Activated naive CD4-positive, alpha-beta T cell treated with anti-CD3 and anti-CD28 coated beads for 36 hours (primary cell): ENCODE measurements around the gene KIF26B. TPM values are rescaled to one million over a fixed set of nuclear protein-coding genes. Genes with fewer than 3 reads are reported as not detected.
"Not testable (repeated sequence)": the region's sequence is repeated elsewhere in the genome, so short reads cannot be mapped to it uniquely, and the experiment has no call there.

Experiments
- CTCF ChIA-PET: fragments of 350-600 bp; sonication (Branson Sonifier 250); formaldehyde crosslinking; loops from one replicate; lab custom pipeline; 2021; ENCODE audit warnings: antibody characterized with exemption; lab: Charles Lee
- DNase-seq: peaks from one replicate; pipeline ENCODE4 v3.0.0-alpha.2; 2020
- H3K27ac Mint-ChIP-seq: one replicate; pipeline ENCODE4 v1.8.0; 2021; ENCODE audit warnings: mild to moderate bottlenecking, mixed read lengths
- H3K27me3 Mint-ChIP-seq: one replicate; pipeline ENCODE4 v1.8.0; 2021; ENCODE audit warnings: low read depth, mixed read lengths
- H3K36me3 Mint-ChIP-seq: one replicate; pipeline ENCODE4 v1.8.0; 2021; ENCODE audit warnings: low read depth, mixed read lengths
- H3K4me1 Mint-ChIP-seq: one replicate; pipeline ENCODE4 v1.8.0; 2021; ENCODE audit warnings: low read depth, mixed read lengths
- H3K4me3 Mint-ChIP-seq: one replicate; pipeline ENCODE4 v1.8.0; 2021; ENCODE audit warnings: mild to moderate bottlenecking, moderate library complexity, mixed read lengths
- H3K9me3 Mint-ChIP-seq: one replicate; pipeline ENCODE4 v1.8.0; 2021; ENCODE audit warnings: mixed read lengths
- intact Hi-C: fragments of 100-400 bp; cut with micrococcal nuclease; formaldehyde crosslinking; loops from one replicate; pipeline ENCODE4 v1.15.1; 2023
- total RNA-seq, 2 experiments: library from RNA; stranded (reverse); gene quantifications; one replicate each; pipeline ENCODE4 v1.2.3, GENCODE V29; 2021

Gene KIF26B
- total RNA-seq, 2 experiments from 2014 or later, result 0.05 TPM; not detected in 1

DNA sequence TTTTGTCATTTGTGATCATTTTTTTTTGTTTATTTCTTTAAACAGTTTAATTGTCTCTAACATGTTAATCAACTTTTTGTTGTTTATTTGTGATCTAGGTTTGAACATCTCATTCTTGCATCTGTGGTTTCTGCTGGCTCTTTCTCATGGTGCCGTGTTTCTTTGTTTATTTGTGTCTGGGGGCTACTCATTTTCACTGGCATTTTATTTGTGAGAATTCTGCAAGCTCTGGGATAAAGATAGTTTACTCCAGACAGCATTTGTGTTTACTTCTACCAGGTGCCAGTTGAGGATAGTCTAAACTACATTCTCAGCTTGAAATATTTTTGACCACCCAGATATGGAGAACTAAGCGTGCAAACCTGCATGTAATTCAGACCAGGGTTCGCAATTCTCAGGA, 508.6 kb downstream of the KIF26B start:
- Mint-ChIP-seq H3K27ac (no peak overlapping the region), H3K4me3 (no peak overlapping the region), H3K36me3 (no peaks in the 10 kb centered on the region), H3K4me1 (no peaks in the 10 kb centered on the region), H3K9me3 (no peaks in the 10 kb centered on the region), H3K27me3 (no peaks in the 10 kb centered on the region)
- no peak for DNase-seq
- CTCF ChIA-PET, result no interaction called here
- intact Hi-C loops, result no loop called here

- Mint-ChIP-seq H3K4me1 (no peaks in the 10 kb centered on the region), H3K9me3 (no peaks in the 10 kb centered on the region), H3K27ac (no peak overlapping the region), H3K27me3 (no peaks in the 10 kb centered on the region), H3K4me3 (no peak overlapping the region), H3K36me3 (no peaks in the 10 kb centered on the region)
- CTCF ChIA-PET, result no interaction called here
- no peak for DNase-seq
- intact Hi-C loops, result no loop called here
Observed at GRCh38 chr1:245663841-245664240, 509.1 kb downstream of the KIF26B start.

DNA sequence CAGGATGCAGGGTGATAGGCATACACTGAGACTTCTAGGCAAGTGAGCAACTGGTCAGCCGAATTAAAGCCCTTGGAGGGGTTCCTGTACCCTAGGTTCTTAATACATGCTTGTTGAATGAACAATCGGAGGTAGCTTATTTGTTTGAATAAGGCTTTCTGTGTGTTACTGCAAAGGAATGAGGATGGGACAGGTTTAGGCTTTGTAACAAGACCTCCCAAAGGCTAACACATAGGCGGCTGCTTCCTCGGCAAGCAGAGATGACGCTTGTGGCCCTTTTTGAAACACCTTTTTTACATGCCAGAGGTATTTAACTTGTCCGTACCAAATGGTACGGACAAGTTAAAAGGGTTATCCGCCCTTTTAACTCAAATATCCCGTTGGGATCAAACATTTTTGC, 511.6 kb downstream of the KIF26B start:
- CTCF ChIA-PET, result no interaction called here
- H3K27ac Mint-ChIP-seq, result no peak overlapping the region
- no peaks in the 10 kb centered on the region for H3K27me3 Mint-ChIP-seq
- H3K4me3 Mint-ChIP-seq, result no peak overlapping the region
- H3K9me3 Mint-ChIP-seq, result no peaks in the 10 kb centered on the region
- no peaks in the 10 kb centered on the region for H3K36me3 Mint-ChIP-seq
- DNase-seq, result no peak
- intact Hi-C loops, result no loop called here
- H3K4me1 Mint-ChIP-seq, result no peaks in the 10 kb centered on the region

GRCh38 chr1:245671349-245671748, 516.6 kb downstream of the KIF26B start:
- H3K36me3 Mint-ChIP-seq, result no peaks in the 10 kb centered on the region
- intact Hi-C loops, result no loop called here
- CTCF ChIA-PET, result no interaction called here
- no peaks in the 10 kb centered on the region for H3K4me1 Mint-ChIP-seq
- H3K27ac Mint-ChIP-seq, result no peak overlapping the region
- H3K9me3 Mint-ChIP-seq, result no peaks in the 10 kb centered on the region
- H3K4me3 Mint-ChIP-seq, result no peak overlapping the region
- H3K27me3 Mint-ChIP-seq, result no peaks in the 10 kb centered on the region
- DNase-seq, result no peak

- Mint-ChIP-seq H3K27me3 (no peaks in the 10 kb centered on the region), H3K9me3 (no peaks in the 10 kb centered on the region), H3K4me1 (no peaks in the 10 kb centered on the region), H3K27ac (no peak overlapping the region), H3K4me3 (no peak overlapping the region), H3K36me3 (no peaks in the 10 kb centered on the region)
- intact Hi-C loops, result no loop called here
- CTCF ChIA-PET, result no interaction called here
- no peak for DNase-seq
Observed at GRCh38 chr1:245671966-245672767, 517.4 kb downstream of the KIF26B start.

GRCh38 chr1:245672836-245673656, 518.3 kb downstream of the KIF26B start:
- DNase-seq, CTCF ChIA-PET, H3K27me3 Mint-ChIP-seq, H3K4me3 Mint-ChIP-seq, intact Hi-C loops, H3K9me3 Mint-ChIP-seq, H3K27ac Mint-ChIP-seq, H3K36me3 Mint-ChIP-seq, H3K4me1 Mint-ChIP-seq: not testable (repeated sequence)

DNA sequence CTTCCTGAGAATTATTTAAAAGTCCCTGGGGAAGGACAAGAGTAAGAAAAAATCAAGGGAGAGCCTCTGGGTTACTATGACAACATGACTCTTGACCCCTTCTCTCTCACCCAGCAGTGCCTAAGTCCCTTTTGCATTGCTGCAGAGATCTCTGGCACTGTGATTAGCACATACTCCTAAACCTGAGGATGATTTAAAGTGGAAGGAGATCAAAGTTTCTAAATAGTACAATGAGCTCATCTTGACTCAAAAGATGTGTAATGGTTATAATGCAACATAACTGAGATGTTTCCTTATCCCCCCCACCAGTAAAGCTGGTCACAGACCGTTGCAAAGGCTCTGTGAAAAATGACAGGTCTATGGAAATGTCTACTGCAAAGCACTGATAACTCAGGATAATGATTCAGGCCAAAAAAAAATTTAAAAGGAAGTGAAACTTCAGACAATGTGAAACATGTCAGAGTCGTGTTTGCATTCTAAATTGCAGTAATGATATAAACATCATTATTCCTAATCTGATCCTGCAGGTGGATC, 519.2 kb downstream of the KIF26B start:
- Mint-ChIP-seq H3K4me1 (no peaks in the 10 kb centered on the region), H3K4me3 (no peak overlapping the region), H3K27ac (no peak overlapping the region), H3K9me3 (no peaks in the 10 kb centered on the region), H3K27me3 (no peaks in the 10 kb centered on the region), H3K36me3 (no peaks in the 10 kb centered on the region)
- intact Hi-C loops, result no loop called here
- CTCF ChIA-PET, result no interaction called here
- DNase-seq, result no peak

DNA sequence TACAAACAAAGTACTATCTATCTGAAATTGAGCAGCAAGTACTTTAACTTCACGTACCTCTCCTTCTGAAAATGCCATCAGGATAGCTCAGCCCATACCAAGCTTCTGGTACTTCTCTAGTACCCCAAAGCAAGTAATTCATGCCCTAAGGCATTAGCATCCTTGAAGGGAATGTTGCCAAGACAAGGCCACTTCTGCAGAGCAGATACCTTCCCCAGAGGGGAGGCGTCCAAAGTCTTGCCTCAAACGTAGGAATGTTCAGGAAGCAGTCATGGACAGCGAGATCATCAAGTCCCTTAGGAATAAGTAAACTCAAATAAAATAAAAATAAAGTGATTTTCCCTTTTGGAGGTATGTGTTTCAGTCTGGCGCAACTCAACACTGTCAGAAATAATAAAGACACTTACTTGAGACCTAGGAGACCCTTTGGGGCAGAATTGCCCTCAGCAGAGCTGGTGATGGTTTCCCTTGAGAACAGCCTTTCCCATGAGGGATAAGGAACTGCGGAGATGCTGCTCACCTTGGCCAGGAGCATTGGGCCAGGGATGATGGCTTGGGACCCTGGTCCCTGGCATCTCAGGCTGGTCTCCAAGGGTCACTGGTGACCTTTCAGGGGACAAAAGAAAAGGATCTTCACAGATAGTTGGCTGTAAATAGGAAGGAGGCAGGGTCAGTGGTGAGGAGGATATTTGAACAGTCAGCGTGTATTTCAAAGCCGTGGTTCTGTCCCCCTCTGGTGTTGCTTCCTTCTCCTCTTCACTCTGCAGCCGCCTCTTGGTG, 522.9 kb downstream of the KIF26B start:
- intact Hi-C loops, result no loop called here
- Mint-ChIP-seq H3K27ac (no peak overlapping the region), H3K9me3 (no peaks in the 10 kb centered on the region), H3K36me3 (no peaks in the 10 kb centered on the region), H3K27me3 (no peaks in the 10 kb centered on the region), H3K4me1 (no peaks in the 10 kb centered on the region), H3K4me3 (no peak overlapping the region)
- no peak for DNase-seq
- CTCF ChIA-PET, result no interaction called here

DNA sequence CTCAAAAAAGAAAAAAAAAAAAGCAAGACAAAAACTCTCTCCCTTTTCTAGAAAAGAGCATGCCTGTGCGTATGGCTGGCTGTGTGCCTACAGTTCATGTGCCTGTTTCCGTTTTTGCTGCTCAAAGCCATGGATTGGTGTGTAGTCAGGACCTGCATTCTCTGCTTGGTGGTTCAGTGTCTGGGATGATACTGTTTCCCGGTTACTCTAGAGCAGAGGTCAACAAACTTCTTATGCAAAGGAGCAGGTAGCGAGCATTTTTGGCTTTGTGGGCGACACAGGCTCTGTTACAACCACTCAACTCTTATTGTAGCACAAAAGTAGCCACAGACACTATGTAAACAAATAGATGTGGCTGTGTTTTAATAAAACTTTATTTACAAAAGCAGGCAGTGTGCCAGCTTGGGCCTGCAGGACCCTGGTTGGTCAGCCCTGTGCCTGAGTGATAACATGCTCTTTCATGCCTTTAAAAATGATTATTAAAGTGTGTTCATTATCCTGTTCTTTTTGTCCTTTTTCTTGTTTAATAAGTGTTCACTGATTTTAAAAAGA, 524.2 kb downstream of the KIF26B start:
- CTCF ChIA-PET, result no interaction called here
- H3K27me3 Mint-ChIP-seq, result no peaks in the 10 kb centered on the region

DNA sequence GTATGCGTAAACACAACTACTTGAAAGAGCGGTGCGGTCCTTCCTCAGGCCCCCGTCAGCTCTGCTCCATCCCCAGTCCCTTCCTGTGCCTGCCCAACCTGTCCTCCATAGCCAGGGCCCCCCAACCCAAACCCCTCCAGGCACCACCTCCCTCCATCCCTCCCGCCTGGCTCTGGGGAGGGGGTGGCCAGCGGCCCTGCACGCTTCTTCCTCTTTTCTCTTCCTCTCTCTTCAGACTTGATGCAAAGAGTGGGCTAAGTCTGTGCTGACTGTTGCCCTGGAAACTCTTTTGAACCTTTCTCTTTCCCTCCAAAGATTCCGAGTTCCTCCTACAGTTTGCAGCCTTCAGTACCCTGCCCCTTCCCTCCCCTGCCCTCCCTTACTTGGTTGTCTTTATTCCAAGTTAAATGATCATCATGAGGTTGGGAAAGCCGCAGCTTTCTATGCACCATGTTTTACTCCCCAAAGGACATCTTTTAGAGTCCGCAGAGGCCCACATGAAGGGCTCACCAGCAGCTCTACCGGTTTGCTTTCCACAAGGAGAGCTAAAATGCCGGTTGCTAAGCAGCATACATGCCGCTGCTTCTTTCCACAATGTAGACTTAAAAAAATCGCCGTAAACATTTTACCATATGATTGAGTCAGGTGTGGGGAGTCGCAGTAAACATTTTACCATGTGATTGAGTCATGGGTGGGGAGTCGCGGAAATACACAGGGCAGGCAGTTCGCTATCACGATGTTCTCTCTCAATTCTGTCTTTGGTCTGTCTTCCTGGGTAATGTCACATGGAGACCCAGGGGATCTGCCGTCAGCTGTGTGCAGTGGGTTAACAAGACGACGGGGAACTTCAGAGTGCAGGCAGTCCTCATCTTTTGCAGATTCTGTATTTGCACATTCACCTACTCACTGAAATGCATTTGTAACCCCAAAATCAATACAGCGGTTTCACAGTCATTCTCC, 525.3 kb downstream of the KIF26B start:
- H3K27me3 Mint-ChIP-seq, result no peaks in the 10 kb centered on the region
- no peaks in the 10 kb centered on the region for H3K9me3 Mint-ChIP-seq
- no peak for DNase-seq
- no peaks in the 10 kb centered on the region for H3K4me1 Mint-ChIP-seq
- H3K27ac Mint-ChIP-seq, result no peak overlapping the region
- intact Hi-C loops, result no loop called here
- CTCF ChIA-PET, result no interaction called here
- H3K36me3 Mint-ChIP-seq, result no peaks in the 10 kb centered on the region
- no peak overlapping the region for H3K4me3 Mint-ChIP-seq

More for the DNA sequence above, 524.2 kb downstream of the KIF26B start:
- DNase-seq, result no peak
- Mint-ChIP-seq H3K27ac (no peak overlapping the region), H3K36me3 (no peaks in the 10 kb centered on the region), H3K9me3 (no peaks in the 10 kb centered on the region), H3K4me3 (no peak overlapping the region), H3K4me1 (no peaks in the 10 kb centered on the region)
- intact Hi-C loops, result no loop called here
